SK-MEL-5 (cell line): Measurements from ENCODE around the gene UROS. TPM values are rescaled to one million over a fixed set of nuclear protein-coding genes. Genes with fewer than 3 reads are reported as not detected.

Experiments used
- DNase-seq: peaks from one replicate; pipeline ENCODE4 v3.0.0-alpha.2; 2016; ENCODE audit warnings: low read depth, low spot score
- in situ Hi-C: cut with HindIII; loops from 2 replicates; pipeline ENCODE4 v1.10.0; 2016; ENCODE audit warnings: low sequenced_read_pairs, high pct_unique_total_duplicates, low pct_unique_long_range_greater_than_20kb
- total RNA-seq: library from RNA; depleted of rRNA; stranded (reverse); fragments of >200 nt; shearing (Covaris generic); gene quantifications from 2 replicates; pipeline ENCODE4 v1.2.3, GENCODE V29; 2014

UROS gene
- total RNA-seq, 1 experiment from 2014 or later, result 99.9 TPM

DNA sequence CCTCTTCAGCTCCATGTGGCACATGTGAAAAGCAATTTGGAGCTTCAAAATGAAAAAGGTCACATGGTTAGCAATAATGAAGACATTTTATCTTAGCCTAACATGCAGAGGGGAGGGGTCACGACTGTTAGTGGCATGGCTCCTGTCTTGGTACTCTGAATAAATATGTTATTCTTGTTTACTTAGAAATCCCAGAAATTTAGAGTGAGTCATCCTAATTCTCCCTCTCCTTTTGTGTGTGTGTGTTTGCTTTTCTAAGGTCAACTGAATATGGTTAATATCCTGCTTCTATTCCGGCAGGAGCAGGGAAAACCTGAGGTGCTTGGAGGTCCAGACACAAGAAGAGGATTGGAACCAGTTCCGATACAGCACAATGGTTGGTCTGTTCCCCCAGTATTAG is 17.9 kb upstream of the UROS start:
- in situ Hi-C loops, result no loop called here
- no peak for DNase-seq

GRCh38 chr10:125840406-125840805 is 17.3 kb upstream of the UROS start:
- in situ Hi-C loops, result no loop called here
- no peak for DNase-seq

- in situ Hi-C loops, result no loop called here
- DNase-seq, result no peak
Measured at GRCh38 chr10:125838802-125839575, 15.9 kb upstream of the UROS start.

- no peak for DNase-seq
- in situ Hi-C loops, result no loop called here
Measured at GRCh38 chr10:125836746-125837145, 13.7 kb upstream of the UROS start.

GRCh38 chr10:125828311-125828710 is 5.3 kb upstream of the UROS start:
- in situ Hi-C loops, result no loop called here
- no peak for DNase-seq

GRCh38 chr10:125827133-125827532 is 4.1 kb upstream of the UROS start:
- in situ Hi-C loops, result no loop called here
- DNase-seq, result no peak

DNA sequence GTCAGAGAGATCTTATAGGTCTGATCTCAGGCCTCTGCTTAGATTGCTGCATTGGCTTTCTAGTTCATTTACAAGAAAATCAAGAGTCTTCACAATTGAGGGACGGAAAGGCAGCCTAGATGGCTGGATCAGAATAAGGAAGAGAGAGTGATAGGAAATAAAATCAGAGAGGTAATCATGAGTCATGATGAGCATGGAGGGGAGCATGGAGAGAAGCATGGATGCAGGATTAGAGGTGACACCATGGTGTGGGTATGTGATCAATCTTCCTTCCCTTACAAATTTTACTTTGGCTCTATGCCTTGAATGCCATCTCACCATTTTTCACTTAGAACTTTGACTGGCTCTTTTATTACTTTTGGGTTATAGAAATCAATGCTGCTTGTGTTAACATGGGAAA is 1.7 kb upstream of the UROS start:
- in situ Hi-C loops, result no loop called here
- DNase-seq, result no peak

DNA sequence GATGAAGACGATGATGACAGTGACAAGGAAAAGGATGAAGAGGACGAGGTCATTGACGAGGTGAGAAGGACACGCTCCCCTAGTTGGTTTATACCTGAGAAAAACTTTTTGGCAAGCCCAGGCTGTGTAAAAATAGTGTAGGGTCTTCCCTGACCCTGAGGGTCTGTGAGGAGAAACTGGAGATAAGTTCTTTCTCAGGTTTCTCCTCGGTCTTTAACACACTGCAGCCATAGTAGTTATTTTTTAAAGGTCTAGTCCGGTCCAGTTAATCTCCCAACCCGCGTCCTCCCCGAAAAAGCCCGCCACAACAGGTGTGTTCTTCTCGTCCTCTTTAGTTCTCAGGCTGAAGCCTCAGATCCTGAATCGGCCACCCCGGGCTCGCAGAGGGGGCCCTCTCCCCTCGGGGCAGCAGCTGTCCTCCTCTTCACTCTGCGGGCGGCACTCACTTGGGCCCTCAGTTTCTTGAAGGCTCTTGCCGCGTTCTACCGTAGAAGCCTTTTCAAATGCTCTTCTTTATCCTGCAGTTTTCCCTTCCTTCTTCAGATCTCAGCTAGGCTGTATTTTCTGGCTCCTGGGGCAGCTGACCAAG is 699 bp upstream of the UROS start:
- peak; percentile 1 for DNase-seq
- in situ Hi-C loops, result no loop called here

GRCh38 chr10:125820701-125821100 is 2.4 kb downstream of the UROS start:
- in situ Hi-C loops, result no loop called here
- no peak for DNase-seq

- DNase-seq, result no peak
- in situ Hi-C loops, result no loop called here
Measured at GRCh38 chr10:125817337-125817946, 5.6 kb downstream of the UROS start.

- no peak for DNase-seq
- in situ Hi-C loops, result no loop called here
Measured at GRCh38 chr10:125816548-125816947, 6.5 kb downstream of the UROS start.

DNA sequence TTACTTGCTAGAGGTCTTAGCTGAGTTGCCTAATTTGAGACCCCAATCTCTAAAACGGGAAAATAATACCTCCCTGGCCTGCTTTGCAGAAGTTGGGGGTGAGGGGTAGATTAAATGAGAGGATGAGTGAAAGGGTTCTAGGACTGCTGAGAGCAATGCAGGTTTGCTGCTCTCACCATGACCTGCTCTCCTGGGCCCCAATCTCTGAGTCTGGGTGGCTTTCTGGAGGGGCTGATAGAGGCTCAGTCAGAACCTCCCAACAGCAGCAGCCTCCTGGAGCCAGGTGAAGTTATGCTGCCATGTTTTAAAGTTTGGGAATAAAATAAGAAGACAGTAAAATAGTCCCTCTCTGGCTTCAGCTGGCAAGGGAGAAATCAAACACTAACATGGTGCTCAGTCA is 7.3 kb downstream of the UROS start:
- in situ Hi-C loops, result no loop called here
- no peak for DNase-seq

DNA sequence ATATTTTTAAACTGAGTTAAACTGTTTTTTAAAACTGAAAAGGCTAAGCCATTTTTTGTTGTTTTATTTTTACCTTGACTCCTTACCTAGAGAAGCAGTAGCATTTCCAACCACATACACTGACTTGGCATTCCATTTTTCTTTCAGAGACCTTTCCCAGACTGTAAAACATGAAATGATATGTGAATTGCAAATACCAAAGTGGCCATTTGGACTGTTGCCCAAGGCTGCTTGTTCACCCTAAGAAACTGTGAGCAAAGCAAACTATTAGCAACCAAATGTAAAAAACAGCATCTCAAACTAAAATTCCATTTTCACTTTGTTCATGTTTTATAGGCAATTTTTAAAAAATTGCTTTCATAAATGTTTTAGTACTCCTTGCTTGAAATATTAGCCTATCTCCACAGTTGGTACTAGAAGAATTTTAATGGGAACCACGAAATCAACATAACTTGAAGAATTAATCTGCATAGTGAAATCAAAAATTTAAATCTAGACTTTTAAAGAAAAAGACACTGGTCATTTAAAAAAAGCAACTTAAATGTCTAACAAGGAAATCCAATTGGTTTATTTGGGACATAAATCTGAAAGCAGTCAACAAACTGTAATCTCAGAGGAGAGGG is 10.8 kb downstream of the UROS start:
- DNase-seq, result no peak

DNA sequence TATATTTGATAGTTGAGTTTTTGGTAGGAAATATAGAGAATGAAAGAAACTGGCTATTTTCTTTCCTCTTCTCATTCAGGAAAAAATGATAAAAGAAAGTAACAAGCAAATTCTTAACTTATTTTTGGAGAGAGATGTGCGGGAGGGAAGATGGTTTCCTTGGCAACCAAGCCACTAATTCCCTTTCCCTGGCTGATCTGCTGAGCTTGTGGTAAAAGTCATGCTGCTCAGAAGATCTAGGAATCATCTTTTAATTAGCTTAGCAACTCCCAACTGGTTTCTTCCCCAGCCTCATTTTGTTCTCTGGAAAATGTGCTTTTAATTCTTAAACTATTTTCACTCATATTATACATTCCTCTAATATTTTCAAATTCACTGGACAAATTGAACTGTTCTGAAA is 11.8 kb downstream of the UROS start:
- in situ Hi-C loops, result no loop called here
- no peak for DNase-seq

More for the DNA sequence above, 10.8 kb downstream of the UROS start:
- in situ Hi-C loops, result no loop called here

- DNase-seq, result no peak
- in situ Hi-C loops, result no loop called here
Measured at GRCh38 chr10:125808047-125808446, 15.0 kb downstream of the UROS start.

DNA sequence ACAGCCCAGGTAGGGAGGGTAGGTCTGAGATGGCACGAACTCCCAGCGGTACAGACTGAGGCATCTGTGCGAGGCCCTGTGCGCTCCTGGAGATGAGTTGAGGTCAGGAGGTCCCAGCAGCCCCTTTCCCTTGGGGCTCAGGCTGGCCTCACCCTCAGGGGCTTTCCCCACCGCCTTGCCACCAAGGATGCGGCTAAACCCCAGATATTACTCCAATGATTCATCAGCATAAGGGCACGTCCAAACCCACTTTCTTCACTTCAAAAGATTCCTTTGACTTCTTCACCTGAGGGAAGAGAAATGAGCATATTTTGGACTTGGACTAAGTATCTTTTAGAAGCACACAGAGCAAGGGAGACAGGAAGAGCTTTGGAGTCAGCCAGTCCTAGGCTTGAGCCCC is 20.3 kb downstream of the UROS start:
- DNase-seq, result no peak

GRCh38 chr10:125802131-125802530 is 20.9 kb downstream of the UROS start:
- in situ Hi-C loops, result no loop called here
- no peak for DNase-seq

More for the DNA sequence above, 20.3 kb downstream of the UROS start:
- in situ Hi-C loops, result no loop called here

- in situ Hi-C loops, result no loop called here
- no peak for DNase-seq
Measured at GRCh38 chr10:125801574-125801973, 21.5 kb downstream of the UROS start.
